ENCODE measurements around the gene MUC4.
A peak's percentile ranks its signal among the peaks of the same experiment; 100 is the strongest.

Gene MUC4, protein sequence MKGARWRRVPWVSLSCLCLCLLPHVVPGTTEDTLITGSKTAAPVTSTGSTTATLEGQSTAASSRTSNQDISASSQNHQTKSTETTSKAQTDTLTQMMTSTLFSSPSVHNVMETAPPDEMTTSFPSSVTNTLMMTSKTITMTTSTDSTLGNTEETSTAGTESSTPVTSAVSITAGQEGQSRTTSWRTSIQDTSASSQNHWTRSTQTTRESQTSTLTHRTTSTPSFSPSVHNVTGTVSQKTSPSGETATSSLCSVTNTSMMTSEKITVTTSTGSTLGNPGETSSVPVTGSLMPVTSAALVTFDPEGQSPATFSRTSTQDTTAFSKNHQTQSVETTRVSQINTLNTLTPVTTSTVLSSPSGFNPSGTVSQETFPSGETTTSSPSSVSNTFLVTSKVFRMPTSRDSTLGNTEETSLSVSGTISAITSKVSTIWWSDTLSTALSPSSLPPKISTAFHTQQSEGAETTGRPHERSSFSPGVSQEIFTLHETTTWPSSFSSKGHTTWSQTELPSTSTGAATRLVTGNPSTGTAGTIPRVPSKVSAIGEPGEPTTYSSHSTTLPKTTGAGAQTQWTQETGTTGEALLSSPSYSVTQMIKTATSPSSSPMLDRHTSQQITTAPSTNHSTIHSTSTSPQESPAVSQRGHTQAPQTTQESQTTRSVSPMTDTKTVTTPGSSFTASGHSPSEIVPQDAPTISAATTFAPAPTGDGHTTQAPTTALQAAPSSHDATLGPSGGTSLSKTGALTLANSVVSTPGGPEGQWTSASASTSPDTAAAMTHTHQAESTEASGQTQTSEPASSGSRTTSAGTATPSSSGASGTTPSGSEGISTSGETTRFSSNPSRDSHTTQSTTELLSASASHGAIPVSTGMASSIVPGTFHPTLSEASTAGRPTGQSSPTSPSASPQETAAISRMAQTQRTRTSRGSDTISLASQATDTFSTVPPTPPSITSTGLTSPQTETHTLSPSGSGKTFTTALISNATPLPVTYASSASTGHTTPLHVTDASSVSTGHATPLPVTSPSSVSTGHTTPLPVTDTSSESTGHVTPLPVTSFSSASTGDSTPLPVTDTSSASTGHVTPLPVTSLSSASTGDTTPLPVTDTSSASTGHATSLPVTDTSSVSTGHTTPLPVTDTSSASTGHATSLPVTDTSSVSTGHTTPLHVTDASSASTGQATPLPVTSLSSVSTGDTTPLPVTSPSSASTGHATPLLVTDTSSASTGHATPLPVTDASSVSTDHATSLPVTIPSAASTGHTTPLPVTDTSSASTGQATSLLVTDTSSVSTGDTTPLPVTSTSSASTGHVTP (N-terminal part only)

DNA sequence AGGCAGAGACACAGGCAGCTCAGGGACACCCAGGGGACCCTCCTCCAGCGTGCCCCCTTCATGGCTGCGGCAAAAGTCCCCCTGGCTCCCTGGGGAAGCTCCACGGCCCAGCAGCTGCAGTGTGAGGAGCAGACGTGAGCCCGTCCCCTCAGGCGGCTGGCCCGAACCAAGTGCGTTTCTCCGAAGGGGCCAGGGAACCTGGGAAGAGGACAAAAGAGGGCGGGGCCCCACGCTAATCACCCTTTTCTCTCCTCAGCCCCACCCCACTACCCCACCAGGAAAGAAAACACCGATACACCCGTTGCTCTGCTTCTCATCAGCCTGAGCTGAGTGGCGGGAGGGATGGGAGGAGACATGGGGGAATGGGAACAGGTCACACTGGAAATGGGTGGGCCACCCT lies at the start of gene MUC4:
TSS of gene MUC4 (minus strand) at position 174 of the 400 bp plus-strand sequence. CDS start at position 62, 112 bp downstream.
- no peak for TF ChIP-seq EZH2phosphoT487 (IDR thresholded peaks at IDR 0.05; ENCODE audit: borderline replicate concordance)
- TF ChIP-seq, protein P1, sequence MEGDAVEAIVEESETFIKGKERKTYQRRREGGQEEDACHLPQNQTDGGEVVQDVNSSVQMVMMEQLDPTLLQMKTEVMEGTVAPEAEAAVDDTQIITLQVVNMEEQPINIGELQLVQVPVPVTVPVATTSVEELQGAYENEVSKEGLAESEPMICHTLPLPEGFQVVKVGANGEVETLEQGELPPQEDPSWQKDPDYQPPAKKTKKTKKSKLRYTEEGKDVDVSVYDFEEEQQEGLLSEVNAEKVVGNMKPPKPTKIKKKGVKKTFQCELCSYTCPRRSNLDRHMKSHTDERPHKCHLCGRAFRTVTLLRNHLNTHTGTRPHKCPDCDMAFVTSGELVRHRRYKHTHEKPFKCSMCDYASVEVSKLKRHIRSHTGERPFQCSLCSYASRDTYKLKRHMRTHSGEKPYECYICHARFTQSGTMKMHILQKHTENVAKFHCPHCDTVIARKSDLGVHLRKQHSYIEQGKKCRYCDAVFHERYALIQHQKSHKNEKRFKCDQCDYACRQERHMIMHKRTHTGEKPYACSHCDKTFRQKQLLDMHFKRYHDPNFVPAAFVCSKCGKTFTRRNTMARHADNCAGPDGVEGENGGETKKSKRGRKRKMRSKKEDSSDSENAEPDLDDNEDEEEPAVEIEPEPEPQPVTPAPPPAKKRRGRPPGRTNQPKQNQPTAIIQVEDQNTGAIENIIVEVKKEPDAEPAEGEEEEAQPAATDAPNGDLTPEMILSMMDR (conservative IDR thresholded peaks at IDR 0.05; ENCODE audit: low read length) = no peak
- Histone ChIP-seq H3K79me2 (ENCODE audit: insufficient read depth, low read length) (no peaks in the 10 kb centered on the region), H3K9ac (ENCODE audit: low read depth, low read length, poor library complexity, severe bottlenecking) (no peak within 1 kb of the TSS), H2AFZ (ENCODE audit: low read length) (no peak within 1 kb of the TSS), H3K9me3 (ENCODE audit: insufficient read depth, low read depth, low read length) (no peaks in the 10 kb centered on the region), H3F3A (ENCODE audit: low read depth) (no peaks in the 10 kb centered on the region), H3K9me2 (replicated peaks; ENCODE audit: low read depth, low read length) (no peaks in the 10 kb centered on the region), H4K20me1 (ENCODE audit: insufficient read depth, low read length, poor library complexity, severe bottlenecking) (no peaks in the 10 kb centered on the region), H3K4me3 (ENCODE audit: low read length, poor library complexity, severe bottlenecking) (no peak within 1 kb of the TSS), H3K4me1 (ENCODE audit: insufficient read depth, low read length, poor library complexity, severe bottlenecking) (no peaks in the 10 kb centered on the region), H3K27me3 (ENCODE audit: insufficient read depth, low read length, poor library complexity, severe bottlenecking) (no peaks in the 10 kb centered on the region), H3K4me2 (ENCODE audit: low read depth, low read length, poor library complexity, severe bottlenecking) (no peak within 1 kb of the TSS), H3K36me3 (ENCODE audit: insufficient read depth, low read length) (no peaks in the 10 kb centered on the region)

DNA sequence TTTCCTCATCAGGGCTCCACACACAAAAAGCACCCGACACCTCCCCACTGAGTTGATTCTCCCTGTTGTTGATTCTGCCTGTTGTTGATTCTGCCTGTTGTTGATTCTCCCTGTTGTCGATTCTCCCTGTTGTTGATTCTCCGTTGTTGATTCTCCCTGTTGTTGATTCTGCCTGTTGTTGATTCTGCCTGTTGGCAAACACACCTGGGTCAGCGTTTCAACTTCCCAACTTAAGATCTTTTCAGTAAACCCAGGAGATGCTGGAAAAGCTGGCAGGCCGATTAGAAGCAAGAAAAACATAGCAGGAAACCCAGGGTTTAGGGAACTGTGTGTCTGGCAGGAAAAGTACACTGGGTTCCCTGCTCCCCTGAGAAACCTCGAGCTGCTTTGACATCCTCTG lies 48.7 kb upstream of the MUC4 start:
- no peaks in the 10 kb centered on the region for H3K27me3 ChIP-seq (ENCODE audit: insufficient read depth, low read length, poor library complexity, severe bottlenecking)
- H3K79me2 ChIP-seq (ENCODE audit: insufficient read depth, low read length) = no peaks in the 10 kb centered on the region
- H3K4me1 ChIP-seq (ENCODE audit: insufficient read depth, low read length, poor library complexity, severe bottlenecking) = peaks cover 14% of the 10 kb centered on the region
- no peak overlapping the region for H3K9ac ChIP-seq (ENCODE audit: low read depth, low read length, poor library complexity, severe bottlenecking)
- H3K4me3 ChIP-seq (ENCODE audit: low read length, poor library complexity, severe bottlenecking) = no peak overlapping the region
- H2AFZ ChIP-seq (ENCODE audit: low read length) = no peak overlapping the region
- no peaks in the 10 kb centered on the region for H3K9me3 ChIP-seq (ENCODE audit: insufficient read depth, low read depth, low read length)
- no peaks in the 10 kb centered on the region for H3K9me2 ChIP-seq (replicated peaks; ENCODE audit: low read depth, low read length)
- peaks cover 14% of the 10 kb centered on the region for H3F3A ChIP-seq (ENCODE audit: low read depth)
- H3K36me3 ChIP-seq (ENCODE audit: insufficient read depth, low read length) = peaks cover 1% of the 10 kb centered on the region; the same call in 1 of the 2 replicates
- H4K20me1 ChIP-seq (ENCODE audit: insufficient read depth, low read length, poor library complexity, severe bottlenecking) = no peaks in the 10 kb centered on the region
- no peak overlapping the region for H3K4me2 ChIP-seq (ENCODE audit: low read depth, low read length, poor library complexity, severe bottlenecking)
- TF ChIP-seq EZH2phosphoT487 (IDR thresholded peaks at IDR 0.05; ENCODE audit: borderline replicate concordance) = no peak
- TF ChIP-seq, protein P1 (conservative IDR thresholded peaks at IDR 0.05; ENCODE audit: low read length) = no peak

GRCh38 chr3:195859846-195860411 lies 48.2 kb upstream of the MUC4 start:
- Histone ChIP-seq H3K27me3 (ENCODE audit: insufficient read depth, low read length, poor library complexity, severe bottlenecking) (no peaks in the 10 kb centered on the region), H3K79me2 (ENCODE audit: insufficient read depth, low read length) (no peaks in the 10 kb centered on the region), H3K4me3 (ENCODE audit: low read length, poor library complexity, severe bottlenecking) (no peak overlapping the region), H3K4me2 (ENCODE audit: low read depth, low read length, poor library complexity, severe bottlenecking) (peak overlapping the region; percentile 4), H3F3A (ENCODE audit: low read depth) (peaks cover 15% of the 10 kb centered on the region), H3K9me2 (replicated peaks; ENCODE audit: low read depth, low read length) (no peaks in the 10 kb centered on the region), H2AFZ (ENCODE audit: low read length) (peak overlapping the region; percentile 20; the same call in 1 of the 2 replicates), H4K20me1 (ENCODE audit: insufficient read depth, low read length, poor library complexity, severe bottlenecking) (no peaks in the 10 kb centered on the region), H3K9me3 (ENCODE audit: insufficient read depth, low read depth, low read length) (no peaks in the 10 kb centered on the region), H3K36me3 (ENCODE audit: insufficient read depth, low read length) (no peaks in the 10 kb centered on the region), H3K4me1 (ENCODE audit: insufficient read depth, low read length, poor library complexity, severe bottlenecking) (peaks cover 19% of the 10 kb centered on the region), H3K9ac (ENCODE audit: low read depth, low read length, poor library complexity, severe bottlenecking) (no peak overlapping the region)
- TF ChIP-seq, protein P1 (conservative IDR thresholded peaks at IDR 0.05; ENCODE audit: low read length) = no peak
- TF ChIP-seq EZH2phosphoT487 (IDR thresholded peaks at IDR 0.05; ENCODE audit: borderline replicate concordance) = no peak
